MG63 (cell line): ENCODE results near the gene SYCE3. TPM values are rescaled to one million over a fixed set of nuclear protein-coding genes. Genes with fewer than 3 reads are reported as not detected.
"Not testable (repeated sequence)": the region's sequence is repeated elsewhere in the genome, so short reads cannot be mapped to it uniquely, and the experiment has no call there.

Source experiments
- DNase-seq: peaks from one replicate; pipeline ENCODE4 v3.0.0-alpha.2; 2020
- H3K27me3 ChIP-seq: fragments of 250-450 bp; sonication (Bioruptor Pico); 2 replicates; pipeline ENCODE4 v1.5.1; 2020; ENCODE audit warnings: mild to moderate bottlenecking, moderate library complexity
- H3K36me3 ChIP-seq: fragments of 250-450 bp; sonication (Bioruptor Pico); 2 replicates; pipeline ENCODE4 v1.5.1; 2020; ENCODE audit warnings: mild to moderate bottlenecking, moderate library complexity
- H3K4me3 ChIP-seq: fragments of 250-450 bp; sonication (Bioruptor Pico); 2 replicates; pipeline ENCODE4 v1.5.1; 2020; ENCODE audit warnings: mild to moderate bottlenecking, moderate library complexity
- H3K9me3 ChIP-seq: fragments of 250-450 bp; sonication (Bioruptor Pico); 2 replicates; pipeline ENCODE4 v1.5.1; 2020; ENCODE audit warnings: mild to moderate bottlenecking, moderate library complexity
- total RNA-seq: library from RNA; depleted of rRNA; stranded (reverse); fragments of >200 nt; shearing (Covaris generic); gene quantifications from 2 replicates; pipeline ENCODE4 v1.2.3, GENCODE V29; 2014; ENCODE audit warnings: low replicate concordance

SYCE3 gene
- total RNA-seq, 1 experiment from 2014 or later, result not detected

GRCh38 chr22:50524676-50525103 lies 38.0 kb downstream of the SYCE3 start:
- no peaks in the 10 kb centered on the region for H3K9me3 ChIP-seq
- H3K4me3 ChIP-seq, result peak overlapping the region; percentile 63
- DNase-seq, result peak; percentile 44
- no peaks in the 10 kb centered on the region for H3K27me3 ChIP-seq
- peaks cover 26% of the 10 kb centered on the region for H3K36me3 ChIP-seq

- Histone ChIP-seq H3K4me3 (peak overlapping the region; percentile 63), H3K36me3 (peaks cover 32% of the 10 kb centered on the region), H3K27me3 (no peaks in the 10 kb centered on the region), H3K9me3 (no peaks in the 10 kb centered on the region)
- DNase-seq, result no peak
Measured at GRCh38 chr22:50523806-50524675, 38.7 kb downstream of the SYCE3 start.

GRCh38 chr22:50523458-50523805 lies 39.3 kb downstream of the SYCE3 start:
- Histone ChIP-seq H3K36me3 (peaks cover 38% of the 10 kb centered on the region), H3K4me3 (no peak overlapping the region), H3K9me3 (no peaks in the 10 kb centered on the region), H3K27me3 (no peaks in the 10 kb centered on the region)
- DNase-seq, result no peak

GRCh38 chr22:50522806-50523438 lies 39.8 kb downstream of the SYCE3 start:
- Histone ChIP-seq H3K27me3 (no peaks in the 10 kb centered on the region), H3K4me3 (no peak overlapping the region), H3K36me3 (peaks cover 44% of the 10 kb centered on the region), H3K9me3 (no peaks in the 10 kb centered on the region)
- DNase-seq, result no peak

GRCh38 chr22:50522208-50522805 lies 40.4 kb downstream of the SYCE3 start:
- H3K27me3 ChIP-seq, result no peaks in the 10 kb centered on the region
- peaks cover 49% of the 10 kb centered on the region for H3K36me3 ChIP-seq
- DNase-seq, result no peak
- H3K9me3 ChIP-seq, result no peaks in the 10 kb centered on the region
- no peak overlapping the region for H3K4me3 ChIP-seq

- Histone ChIP-seq H3K4me3 (no peak overlapping the region), H3K27me3 (no peaks in the 10 kb centered on the region), H3K9me3 (no peaks in the 10 kb centered on the region), H3K36me3 (peaks cover 53% of the 10 kb centered on the region)
- no peak for DNase-seq
Measured at GRCh38 chr22:50521710-50522109, 41.0 kb downstream of the SYCE3 start.

GRCh38 chr22:50520826-50521453 lies 41.8 kb downstream of the SYCE3 start:
- DNase-seq, result no peak

GRCh38 chr22:50520184-50520583 lies 42.5 kb downstream of the SYCE3 start:
- H3K9me3 ChIP-seq, H3K27me3 ChIP-seq, H3K4me3 ChIP-seq, DNase-seq: not testable (repeated sequence)
- H3K36me3 ChIP-seq, result peaks cover 53% of the 10 kb centered on the region

More at GRCh38 chr22:50520826-50521453, 41.8 kb downstream of the SYCE3 start:
- no peak overlapping the region for H3K4me3 ChIP-seq
- H3K9me3 ChIP-seq, result no peaks in the 10 kb centered on the region
- H3K27me3 ChIP-seq, result no peaks in the 10 kb centered on the region
- H3K36me3 ChIP-seq, result peaks cover 53% of the 10 kb centered on the region

- Histone ChIP-seq H3K36me3 (peaks cover 44% of the 10 kb centered on the region), H3K4me3 (no peak overlapping the region), H3K27me3 (no peaks in the 10 kb centered on the region), H3K9me3 (no peaks in the 10 kb centered on the region)
- DNase-seq, result no peak
Measured at GRCh38 chr22:50519151-50519550, 43.6 kb downstream of the SYCE3 start.

GRCh38 chr22:50518606-50519005 lies 44.1 kb downstream of the SYCE3 start:
- no peak for DNase-seq
- Histone ChIP-seq H3K4me3 (no peak overlapping the region), H3K36me3 (peaks cover 38% of the 10 kb centered on the region), H3K9me3 (no peaks in the 10 kb centered on the region), H3K27me3 (no peaks in the 10 kb centered on the region)

- Histone ChIP-seq H3K27me3 (no peaks in the 10 kb centered on the region), H3K36me3 (peaks cover 35% of the 10 kb centered on the region), H3K9me3 (no peaks in the 10 kb centered on the region), H3K4me3 (no peak overlapping the region)
- DNase-seq, result no peak
Measured at GRCh38 chr22:50517495-50518260, 45.0 kb downstream of the SYCE3 start.

GRCh38 chr22:50516891-50517290 lies 45.8 kb downstream of the SYCE3 start:
- no peaks in the 10 kb centered on the region for H3K27me3 ChIP-seq
- peaks cover 36% of the 10 kb centered on the region for H3K36me3 ChIP-seq
- no peaks in the 10 kb centered on the region for H3K9me3 ChIP-seq
- no peak overlapping the region for H3K4me3 ChIP-seq
- no peak for DNase-seq

- DNase-seq, result no peak
- Histone ChIP-seq H3K4me3 (no peak overlapping the region), H3K36me3 (peaks cover 36% of the 10 kb centered on the region), H3K27me3 (no peaks in the 10 kb centered on the region), H3K9me3 (no peaks in the 10 kb centered on the region)
Measured at GRCh38 chr22:50516068-50516467, 46.7 kb downstream of the SYCE3 start.

GRCh38 chr22:50513175-50513574 lies 49.5 kb downstream of the SYCE3 start:
- no peak for DNase-seq
- H3K27me3 ChIP-seq, result no peaks in the 10 kb centered on the region
- peaks cover 21% of the 10 kb centered on the region for H3K36me3 ChIP-seq
- no peak overlapping the region for H3K4me3 ChIP-seq
- no peaks in the 10 kb centered on the region for H3K9me3 ChIP-seq

GRCh38 chr22:50508897-50509296 lies 53.8 kb downstream of the SYCE3 start:
- no peaks in the 10 kb centered on the region for H3K9me3 ChIP-seq
- H3K27me3 ChIP-seq, result no peaks in the 10 kb centered on the region
- peak overlapping the region; percentile 74 for H3K4me3 ChIP-seq
- DNase-seq, result no peak
- peaks cover 25% of the 10 kb centered on the region for H3K36me3 ChIP-seq
